DOHH2 (cell line): Measurements from ENCODE around the gene TAS2R40.

Experiments
- H3F3A ChIP-seq: fragments of 200-600 bp; sonication (generic), shearing (Covaris generic); 2 replicates; pipeline ENCODE4 v1.6.0; 2016; ENCODE audit warnings: antibody characterized with exemption, mild to moderate bottlenecking; ENCODE audit not compliant: control insufficient read depth, insufficient read depth
- H3K27ac ChIP-seq: fragments of 200-600 bp; sonication (generic); 2 replicates; pipeline ENCODE4 v1.5.1; 2014; ENCODE audit warnings: low read depth, mild to moderate bottlenecking, low read length, moderate library complexity
- H3K27me3 ChIP-seq: fragments of 200-600 bp; sonication (generic); 2 replicates; pipeline ENCODE4 v1.6.1; 2014; ENCODE audit warnings: mild to moderate bottlenecking, low read length, mixed read lengths; ENCODE audit not compliant: control insufficient read depth
- H3K36me3 ChIP-seq: fragments of 200-600 bp; sonication (generic); 2 replicates; pipeline ENCODE4 v1.6.1; 2014; ENCODE audit warnings: mild to moderate bottlenecking, low read length, moderate library complexity, mixed read lengths; ENCODE audit not compliant: control insufficient read depth
- H3K4me1 ChIP-seq: fragments of 200-600 bp; sonication (generic); 2 replicates; pipeline ENCODE4 v1.6.1; 2014; ENCODE audit warnings: mild to moderate bottlenecking, low read length, mixed read lengths; ENCODE audit not compliant: control insufficient read depth
- H3K4me2 ChIP-seq: fragments of 200-600 bp; sonication (generic); 2 replicates; pipeline ENCODE4 v1.6.0; 2014; ENCODE audit warnings: mild to moderate bottlenecking, low read length, moderate library complexity
- H3K4me3 ChIP-seq: fragments of 200-600 bp; sonication (generic); 2 replicates; pipeline ENCODE4 v1.5.1; 2014; ENCODE audit warnings: mild to moderate bottlenecking, low read length, mixed read lengths
- H3K79me2 ChIP-seq: fragments of 200-600 bp; sonication (generic); 2 replicates; pipeline ENCODE4 v1.6.1; 2014; ENCODE audit warnings: mild to moderate bottlenecking, low read length, mixed read lengths; ENCODE audit not compliant: control insufficient read depth
- H3K9me2 ChIP-seq: fragments of 200-600 bp; sonication (generic); replicated peaks from 2 replicates; pipeline ENCODE4 v1.6.1; 2014; ENCODE audit warnings: mild to moderate bottlenecking, low read length, mixed read lengths; ENCODE audit not compliant: control insufficient read depth
- H3K9me3 ChIP-seq: fragments of 200-600 bp; sonication (generic); 2 replicates; pipeline ENCODE4 v1.6.1; 2014; ENCODE audit warnings: antibody characterized with exemption, low read length, mixed read lengths; ENCODE audit not compliant: control insufficient read depth, insufficient read depth
- H4K20me1 ChIP-seq: fragments of 200-600 bp; sonication (generic); 2 replicates; pipeline ENCODE4 v1.6.0; 2014; ENCODE audit warnings: low read depth, mild to moderate bottlenecking, antibody characterized with exemption, low read length, moderate library complexity; ENCODE audit not compliant: control insufficient read depth, insufficient read depth
- CTCF ChIP-seq: fragments of 200-600 bp; sonication (generic); IDR thresholded peaks from one replicate; pipeline ENCODE4 v1.5.1; 2014; ENCODE audit warnings: antibody characterized with exemption, mild to moderate bottlenecking, low read depth, low read length; ENCODE audit not compliant: poor library complexity, severe bottlenecking
- EZH2phosphoT487 ChIP-seq: fragments of 200-600 bp; sonication (generic); IDR thresholded peaks from 2 replicates; pipeline ENCODE4 v1.6.1; 2017; ENCODE audit warnings: borderline replicate concordance, mild to moderate bottlenecking, antibody characterized with exemption, low read length, moderate library complexity, mixed read lengths

Gene TAS2R40

DNA sequence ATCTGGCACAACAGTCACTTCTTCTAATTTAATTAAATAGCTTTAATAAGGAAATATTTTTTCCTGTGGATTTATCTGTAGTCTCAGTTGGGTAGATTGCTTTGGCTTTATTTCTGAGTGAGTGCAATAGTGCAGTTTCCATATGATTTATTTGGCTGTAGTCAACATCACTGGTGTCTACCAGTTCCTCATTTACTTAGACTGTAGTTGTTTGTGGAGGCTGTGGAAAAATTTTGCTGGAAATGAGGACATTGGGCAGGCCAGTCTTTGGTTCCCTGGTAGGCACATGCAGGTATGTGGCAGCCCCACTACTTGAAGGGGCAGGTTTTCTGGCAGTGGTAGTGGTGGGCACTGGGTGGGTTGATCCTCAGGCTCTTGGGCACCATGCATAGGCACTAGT lies 15.5 kb downstream of the TAS2R40 start:
- Histone ChIP-seq H3K4me2 (no peak overlapping the region), H3K79me2 (no peaks in the 10 kb centered on the region), H3F3A (no peaks in the 10 kb centered on the region), H3K36me3 (no peaks in the 10 kb centered on the region), H3K27ac (no peak overlapping the region), H3K9me3 (peaks cover 9% of the 10 kb centered on the region), H4K20me1 (no peaks in the 10 kb centered on the region), H3K27me3 (peaks cover 12% of the 10 kb centered on the region), H3K9me2 (no peaks in the 10 kb centered on the region), H3K4me1 (peaks cover 8% of the 10 kb centered on the region), H3K4me3 (no peak overlapping the region)
- no peak for TF ChIP-seq CTCF

- no peaks in the 10 kb centered on the region for H3K36me3 ChIP-seq
- no peak overlapping the region for H3K4me3 ChIP-seq
- H3K4me2 ChIP-seq: no peak overlapping the region
- no peaks in the 10 kb centered on the region for H4K20me1 ChIP-seq
- peaks cover 8% of the 10 kb centered on the region for H3K4me1 ChIP-seq
- peaks cover 9% of the 10 kb centered on the region; the same call in 1 of the 2 replicates for H3K27me3 ChIP-seq
- H3F3A ChIP-seq: no peaks in the 10 kb centered on the region
- no peaks in the 10 kb centered on the region for H3K79me2 ChIP-seq
- TF ChIP-seq EZH2phosphoT487: no peak
- TF ChIP-seq CTCF: no peak
- H3K9me2 ChIP-seq: no peaks in the 10 kb centered on the region
- no peak overlapping the region for H3K27ac ChIP-seq
- 0 out of 2 replicates have a peak, but pooled peaks cover 3% of the 10 kb centered on the region for H3K9me3 ChIP-seq
Observed at GRCh38 chr7:143238289-143238980, 16.6 kb downstream of the TAS2R40 start.

DNA sequence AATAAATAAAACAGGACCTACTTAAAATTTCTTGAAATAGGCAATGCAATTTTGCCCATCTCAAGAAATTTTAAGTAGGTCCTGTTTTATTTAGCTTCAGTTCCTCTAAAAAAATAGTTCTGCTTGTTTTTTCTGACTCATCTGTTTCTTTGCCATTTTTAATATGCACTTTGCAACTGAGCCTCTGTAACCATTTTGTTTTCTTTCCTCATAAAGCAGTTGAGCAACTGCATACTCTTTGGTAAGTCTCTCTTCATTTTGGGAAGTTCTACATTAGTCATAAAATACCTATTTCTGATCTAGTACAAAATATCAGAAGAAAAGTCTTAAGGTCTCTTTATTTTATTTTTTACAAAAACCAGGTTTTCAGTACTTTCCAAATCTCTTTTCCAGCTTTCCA lies 18.0 kb downstream of the TAS2R40 start:
- H3K4me3 ChIP-seq: no peak overlapping the region
- H4K20me1 ChIP-seq: no peaks in the 10 kb centered on the region
- no peaks in the 10 kb centered on the region for H3F3A ChIP-seq
- peaks cover 8% of the 10 kb centered on the region for H3K4me1 ChIP-seq
- H3K9me3 ChIP-seq: 0 out of 2 replicates have a peak, but pooled peaks cover 3% of the 10 kb centered on the region
- H3K4me2 ChIP-seq: no peak overlapping the region
- H3K27me3 ChIP-seq: peaks cover 9% of the 10 kb centered on the region; the same call in 1 of the 2 replicates
- no peaks in the 10 kb centered on the region for H3K9me2 ChIP-seq
- TF ChIP-seq EZH2phosphoT487 (no peak), CTCF (no peak)
- no peaks in the 10 kb centered on the region for H3K36me3 ChIP-seq
- no peaks in the 10 kb centered on the region for H3K79me2 ChIP-seq
- H3K27ac ChIP-seq: no peak overlapping the region
